HG03108 (cell line): ENCODE data around the gene ANXA1.
"Not testable (repeated sequence)": the region's sequence is repeated elsewhere in the genome, so short reads cannot be mapped to it uniquely, and the experiment has no call there.

Experiments
- ATAC-seq: cut with Tn5 transposase; IDR thresholded peaks from one replicate; pipeline ENCODE4 v1.9.1; 2021; ENCODE audit warnings: moderate library complexity; ENCODE audit not compliant: unreplicated experiment

The ANXA1 gene

GRCh38 chr9:73167614-73168013 lies 15.9 kb downstream of the ANXA1 start:
- ATAC-seq: no peak

- no peak for ATAC-seq
Observed at GRCh38 chr9:73168298-73168934, 16.8 kb downstream of the ANXA1 start.

DNA sequence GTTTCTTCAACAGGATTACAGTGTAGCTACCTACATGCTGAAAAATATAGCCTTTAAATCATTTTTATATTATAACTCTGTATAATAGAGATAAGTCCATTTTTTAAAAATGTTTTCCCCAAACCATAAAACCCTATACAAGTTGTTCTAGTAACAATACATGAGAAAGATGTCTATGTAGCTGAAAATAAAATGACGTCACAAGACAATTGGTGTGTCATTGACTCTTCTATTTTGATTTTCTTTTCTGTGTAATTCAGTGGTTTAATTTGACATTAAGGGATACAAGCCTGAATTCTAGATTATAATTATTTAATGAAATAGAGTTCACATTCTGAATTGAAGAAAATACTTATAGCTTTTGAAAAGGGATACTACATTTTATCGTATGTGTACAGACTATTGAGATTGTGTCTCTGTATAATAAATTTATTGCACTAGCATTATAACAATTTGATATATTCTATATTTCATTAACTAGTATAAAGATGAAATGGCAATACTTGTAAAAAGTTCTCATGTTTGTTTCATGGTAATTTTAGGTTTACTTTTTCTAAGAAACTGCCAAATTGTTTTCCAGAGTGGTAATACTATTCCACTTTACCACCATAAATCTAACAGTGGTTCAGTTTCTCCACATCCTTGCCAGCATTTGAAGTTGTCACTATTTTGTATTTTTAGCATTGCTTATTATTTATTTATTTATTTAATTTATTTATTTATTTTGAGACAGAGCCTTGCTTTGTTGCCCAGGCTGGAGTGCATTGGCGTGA lies 18.7 kb downstream of the ANXA1 start:
- no peak for ATAC-seq

GRCh38 chr9:73172901-73173215 lies 21.2 kb downstream of the ANXA1 start:
- no peak for ATAC-seq

GRCh38 chr9:73173557-73174329 lies 22.1 kb downstream of the ANXA1 start:
- no peak for ATAC-seq

DNA sequence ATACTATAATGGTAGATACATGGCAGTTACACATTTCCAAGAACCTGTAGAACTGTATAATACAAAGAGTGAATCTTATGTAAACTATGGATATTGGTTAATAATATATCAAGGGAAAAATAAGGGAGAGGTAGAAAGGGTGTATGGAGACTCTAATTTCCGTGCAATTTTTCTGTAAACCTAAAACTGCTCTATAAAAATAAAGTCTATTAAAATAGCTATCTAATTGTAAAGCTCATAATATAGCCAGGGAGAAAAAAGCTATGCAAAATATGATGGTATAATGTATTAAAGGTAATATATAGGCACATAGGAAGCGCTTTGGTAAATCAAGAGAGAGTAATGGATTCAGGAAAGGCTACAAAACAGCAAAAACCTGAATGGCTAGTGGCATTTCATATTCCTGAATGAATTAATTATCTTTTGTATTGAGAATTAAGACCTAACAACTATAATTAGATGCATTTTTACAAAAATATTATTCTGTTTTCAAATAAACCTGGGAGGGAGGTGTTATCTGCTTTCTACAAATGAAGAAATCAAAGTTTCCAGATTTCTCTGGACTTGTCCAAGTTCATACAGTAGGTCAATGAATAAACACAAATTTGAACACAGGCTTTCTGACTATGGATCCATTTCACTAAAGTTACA lies 22.8 kb downstream of the ANXA1 start:
- no peak for ATAC-seq

DNA sequence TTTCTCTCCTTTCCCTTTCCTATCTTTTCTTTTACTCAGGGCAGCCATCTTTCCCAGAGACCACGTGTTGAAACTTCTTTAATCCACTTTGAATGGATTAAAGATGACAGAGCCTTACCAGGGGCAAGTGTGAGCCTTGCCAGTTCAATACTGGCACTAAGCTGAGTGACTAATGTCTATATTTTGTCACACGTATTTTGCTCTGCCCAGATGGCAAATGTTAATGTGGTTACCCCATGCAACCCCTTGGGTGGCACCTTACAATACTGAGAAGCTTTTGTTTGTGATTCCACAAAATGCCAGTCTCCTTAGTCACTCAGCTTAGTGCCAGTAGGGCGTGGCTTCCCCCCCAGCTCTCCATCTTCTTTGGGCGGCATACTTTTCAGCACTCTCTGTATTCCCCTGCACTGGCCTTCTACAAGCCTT lies 24.8 kb downstream of the ANXA1 start:
- ATAC-seq: no peak

GRCh38 chr9:73178044-73178443 lies 26.4 kb downstream of the ANXA1 start:
- no peak for ATAC-seq

GRCh38 chr9:73179589-73179988 lies 27.9 kb downstream of the ANXA1 start:
- ATAC-seq: no peak

DNA sequence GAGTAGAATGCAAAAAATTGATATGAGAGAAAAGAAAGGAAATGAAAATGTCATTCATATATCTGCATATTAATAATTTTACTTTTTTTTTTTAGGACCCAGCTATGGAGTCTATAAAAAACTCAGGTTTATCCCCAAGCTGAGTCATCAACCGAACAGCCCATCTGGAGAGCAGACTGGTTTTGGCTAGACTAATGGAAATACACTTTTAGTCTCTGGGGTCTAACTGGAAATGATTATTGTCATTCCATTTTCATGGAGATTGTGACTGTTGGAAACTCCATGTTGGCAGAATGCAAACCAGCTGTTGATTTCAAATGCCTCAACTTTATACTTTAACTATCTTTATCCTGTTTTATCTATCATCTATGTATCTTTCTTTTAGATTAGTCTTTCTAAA lies 28.7 kb downstream of the ANXA1 start:
- ATAC-seq: no peak

- no peak for ATAC-seq
Observed at GRCh38 chr9:73182928-73183327, 31.3 kb downstream of the ANXA1 start.

DNA sequence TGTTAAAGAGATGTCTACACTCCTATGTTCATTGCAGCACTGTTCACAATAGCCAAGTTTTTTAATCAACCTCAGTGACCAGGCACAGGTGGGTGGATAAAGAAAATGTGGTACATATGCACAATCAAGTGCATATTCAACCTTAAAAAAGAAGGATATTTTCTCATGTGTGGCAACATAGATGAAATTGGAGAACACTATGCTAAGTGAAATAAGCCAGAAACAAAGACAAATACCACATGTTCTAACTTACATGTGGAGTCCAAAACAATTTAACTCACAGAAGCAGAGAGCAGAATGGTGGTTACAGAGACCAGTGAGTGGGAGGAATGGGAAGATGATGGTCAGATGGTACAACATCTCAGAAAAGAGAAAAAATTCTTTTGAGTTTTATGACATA lies 31.8 kb downstream of the ANXA1 start:
- no peak for ATAC-seq

DNA sequence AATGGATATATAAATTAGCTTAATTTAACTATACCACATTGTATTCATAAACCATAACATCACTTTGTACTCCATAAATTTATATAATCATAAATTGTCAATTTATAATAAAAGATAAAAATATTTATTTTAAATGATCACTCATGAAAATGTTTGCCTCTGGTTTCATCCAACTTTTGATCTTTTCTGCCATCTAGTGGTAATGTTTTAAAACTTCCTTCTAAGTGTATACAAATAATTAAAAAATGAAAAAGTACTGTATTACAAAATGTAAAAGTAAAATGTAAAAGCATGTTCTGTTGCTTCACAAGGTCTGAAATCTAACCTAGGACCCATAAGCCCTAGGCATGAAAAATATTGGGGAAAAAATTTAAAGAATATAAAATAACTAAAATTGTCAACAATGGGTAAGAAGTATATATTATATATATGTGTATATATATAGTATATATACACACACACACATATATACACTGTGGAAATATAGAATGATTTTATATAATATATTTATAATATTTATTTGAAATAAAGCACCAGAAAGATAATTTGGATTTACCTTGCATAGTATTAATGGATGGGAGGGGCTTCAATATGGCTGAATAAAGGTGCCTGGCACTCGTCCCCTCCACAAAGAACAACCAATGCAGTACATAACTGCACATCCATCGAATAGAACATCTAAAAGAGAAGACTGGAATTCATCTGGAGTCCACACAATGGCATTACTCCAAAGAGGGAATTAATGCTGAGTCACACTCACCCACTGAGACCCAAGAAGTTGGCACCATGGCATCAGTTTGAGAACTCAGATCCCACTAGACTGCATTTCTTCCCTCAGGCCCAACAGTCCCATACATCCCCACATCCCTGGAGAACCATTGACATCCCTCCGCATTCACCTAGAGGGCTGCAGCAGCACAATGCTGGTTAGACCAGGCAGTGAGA lies 32.5 kb downstream of the ANXA1 start:
- ATAC-seq: no peak

- not testable (repeated sequence) for ATAC-seq
Observed at GRCh38 chr9:73191109-73191508, 39.4 kb downstream of the ANXA1 start.

GRCh38 chr9:73194284-73194683 lies 42.6 kb downstream of the ANXA1 start:
- ATAC-seq: no peak

GRCh38 chr9:73199448-73199847 lies 47.8 kb downstream of the ANXA1 start:
- no peak for ATAC-seq

DNA sequence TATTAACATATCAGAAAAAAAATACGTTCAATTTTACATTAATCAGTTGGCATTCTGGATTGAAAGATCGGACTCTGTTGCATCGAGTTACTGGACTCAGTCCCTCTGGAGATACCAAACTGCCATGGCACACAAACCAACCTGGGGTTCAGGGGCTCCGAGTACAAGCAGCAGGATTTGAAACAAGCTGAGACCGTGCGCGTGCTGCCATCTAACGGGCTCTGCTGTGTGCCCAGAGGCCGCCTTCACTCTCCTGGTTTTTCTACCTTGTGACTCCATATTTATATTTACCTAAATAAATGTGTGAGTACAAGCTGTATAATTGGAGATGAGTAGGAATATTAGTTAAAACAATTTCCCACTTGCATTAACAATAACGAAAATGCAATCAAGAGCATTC lies 48.2 kb downstream of the ANXA1 start:
- no peak for ATAC-seq

DNA sequence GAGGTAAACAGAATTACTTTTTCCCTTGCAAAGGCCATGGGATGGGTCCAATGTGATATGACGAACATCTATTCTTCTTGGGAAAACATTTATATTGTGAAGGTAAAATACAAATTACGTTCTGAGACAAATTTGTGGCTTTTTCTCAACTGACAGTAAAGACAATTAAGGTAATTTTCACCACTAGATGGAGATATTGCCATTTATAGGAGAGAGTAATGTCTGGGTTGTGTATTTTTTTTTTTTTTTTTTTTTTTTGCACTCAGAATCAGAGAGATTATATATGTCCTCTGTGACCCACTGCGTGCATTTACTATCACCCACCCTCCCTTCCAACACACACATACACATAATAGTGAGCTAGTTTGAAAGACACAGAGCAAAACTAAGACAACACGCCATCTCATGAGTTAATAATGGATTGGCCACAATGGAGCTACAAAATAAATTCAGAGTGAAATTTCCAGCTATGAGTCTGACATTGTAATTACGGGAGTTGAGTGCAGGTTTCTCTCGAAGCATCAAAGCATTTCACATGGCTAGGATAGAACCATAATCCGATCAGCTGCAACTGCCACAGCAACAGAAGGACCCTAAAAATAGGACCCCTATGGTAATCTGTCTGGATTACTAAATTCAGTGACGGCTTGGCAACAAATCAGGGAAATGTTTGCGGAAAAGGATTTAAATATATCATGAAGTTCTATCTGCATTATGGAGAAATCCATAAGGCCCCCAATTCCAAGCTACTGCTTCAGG lies 49.2 kb downstream of the ANXA1 start:
- no peak for ATAC-seq

- ATAC-seq: no peak
Observed at GRCh38 chr9:73202980-73203379, 51.3 kb downstream of the ANXA1 start.

DNA sequence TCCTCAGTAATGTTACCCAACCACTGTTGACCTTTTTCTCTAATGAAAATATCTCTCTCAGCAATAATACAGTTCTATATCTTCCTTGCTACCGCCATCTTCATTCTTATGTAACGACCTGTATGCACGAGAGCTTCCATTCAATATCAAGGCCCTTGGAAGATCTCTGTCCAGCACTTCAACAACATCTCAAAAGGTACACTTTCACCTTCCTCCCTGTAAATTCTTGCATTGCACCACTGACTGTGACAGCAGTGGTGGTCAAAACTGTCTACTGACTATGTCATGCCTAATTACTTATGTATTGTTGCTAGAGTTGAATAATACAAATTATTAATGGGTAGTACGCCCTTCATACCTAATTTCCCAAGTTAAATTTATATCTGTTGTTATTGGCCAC lies 53.3 kb downstream of the ANXA1 start:
- no peak for ATAC-seq
